Mesenchymal stem cell (in vitro differentiated cells and primary cell): Measurements from ENCODE around the gene CELF5.

Experiments used
- DNase-seq: peaks from one replicate; pipeline ENCODE4 v3.0.0-alpha.2; 2013
- H2AFZ ChIP-seq: one replicate; pipeline ENCODE4 v1.6.1; 2013; ENCODE audit warnings: low read depth, mild to moderate bottlenecking, control low read depth, inconsistent platforms, low read length, moderate library complexity
- H2AK5ac ChIP-seq: 2 replicates; pipeline ENCODE4 v1.6.1; 2013; ENCODE audit warnings: low read length, moderate library complexity, mild to moderate bottlenecking, inconsistent platforms; ENCODE audit not compliant: severe bottlenecking
- H2BK120ac ChIP-seq: one replicate; pipeline ENCODE4 v1.6.1; 2013; ENCODE audit warnings: low read depth, mild to moderate bottlenecking, inconsistent platforms, low read length, moderate library complexity
- H2BK12ac ChIP-seq, 2 experiments: one replicate each; pipeline ENCODE4 v1.6.1; 2013; ENCODE audit warnings: inconsistent platforms in 2 of 2, low read length in 2 of 2, mild to moderate bottlenecking in 2 of 2, moderate library complexity in 2 of 2, control low read depth in 1 of 2
- H2BK15ac ChIP-seq: one replicate; pipeline ENCODE4 v1.6.1; 2013; ENCODE audit warnings: mild to moderate bottlenecking, low read depth, inconsistent platforms; ENCODE audit not compliant: poor library complexity, severe bottlenecking
- H2BK5ac ChIP-seq: 2 replicates; pipeline ENCODE4 v1.6.1; 2013; ENCODE audit warnings: low read depth, mild to moderate bottlenecking, low read length, control low read depth, inconsistent platforms; ENCODE audit not compliant: poor library complexity, severe bottlenecking
- H3K14ac ChIP-seq, 2 experiments: one replicate each; pipeline ENCODE4 v1.6.1; 2013; ENCODE audit warnings: inconsistent platforms in 2 of 2, low read length in 2 of 2, control low read depth in 1 of 2, mild to moderate bottlenecking in 1 of 2, moderate library complexity in 1 of 2
- H3K18ac ChIP-seq, 2 experiments: one replicate each; pipeline ENCODE4 v1.6.1; 2013; ENCODE audit warnings: inconsistent platforms in 2 of 2, low read length in 2 of 2, control low read depth in 1 of 2, low read depth in 1 of 2, mild to moderate bottlenecking in 1 of 2
- H3K23ac ChIP-seq, 2 experiments: one replicate each; pipeline ENCODE4 v1.6.1; 2013; ENCODE audit warnings: inconsistent platforms in 2 of 2, low read length in 2 of 2, mild to moderate bottlenecking in 2 of 2, moderate library complexity in 2 of 2, control low read depth in 1 of 2
- H3K27ac ChIP-seq: 2 replicates; pipeline ENCODE4 v1.5.1; 2013; ENCODE audit warnings: mild to moderate bottlenecking, moderate library complexity, low read length, control low read depth, inconsistent platforms; ENCODE audit not compliant: poor library complexity, severe bottlenecking
- H3K27me3 ChIP-seq, 2 experiments: 2 replicates each; pipeline versions ENCODE4 v1.6.1 to v1.7.0; 2013; ENCODE audit warnings: low read length in 2 of 2, mild to moderate bottlenecking in 2 of 2, moderate library complexity in 2 of 2, control low read depth in 1 of 2, inconsistent platforms in 1 of 2; ENCODE audit not compliant: control insufficient read depth in 1 of 2, insufficient read depth in 1 of 2
- H3K36me3 ChIP-seq, 2 experiments: 2 replicates each; pipeline versions ENCODE4 v1.6.1 to v1.7.0; 2013; ENCODE audit warnings: low read length in 2 of 2, control low read depth in 1 of 2, inconsistent platforms in 1 of 2, low read depth in 1 of 2, mild to moderate bottlenecking in 1 of 2; ENCODE audit not compliant: insufficient read depth in 2 of 2, control insufficient read depth in 1 of 2
- H3K4ac ChIP-seq, 2 experiments: one replicate each; pipeline ENCODE4 v1.6.1; 2013; ENCODE audit warnings: inconsistent platforms in 2 of 2, low read length in 2 of 2, mild to moderate bottlenecking in 2 of 2, moderate library complexity in 2 of 2, control low read depth in 1 of 2, low read depth in 1 of 2
- H3K4me1 ChIP-seq: 2 replicates; pipeline ENCODE4 v1.6.1; 2013; ENCODE audit warnings: low read depth, low read length, control low read depth; ENCODE audit not compliant: control insufficient read depth, insufficient read depth
- H3K4me2 ChIP-seq: 2 replicates; pipeline ENCODE4 v1.6.1; 2013; ENCODE audit warnings: low read length, mild to moderate bottlenecking, inconsistent platforms; ENCODE audit not compliant: poor library complexity, severe bottlenecking
- H3K4me3 ChIP-seq, 2 experiments: 2 replicates each; pipeline versions ENCODE4 v1.5.1 to v1.7.0; 2013; ENCODE audit warnings: low read length in 2 of 2, mild to moderate bottlenecking in 2 of 2, control low read depth in 1 of 2, low read depth in 1 of 2; ENCODE audit not compliant: insufficient read depth in 1 of 2
- H3K79me1 ChIP-seq: replicated peaks from 2 replicates; pipeline ENCODE4 v1.6.1; 2013; ENCODE audit warnings: mild to moderate bottlenecking, control low read depth, low read length, inconsistent platforms; ENCODE audit not compliant: poor library complexity, severe bottlenecking
- H3K9ac ChIP-seq: 2 replicates; pipeline ENCODE4 v1.7.0; 2013; ENCODE audit warnings: mild to moderate bottlenecking, low read length, moderate library complexity
- H3K9me3 ChIP-seq: 2 replicates; pipeline ENCODE4 v1.7.0; 2013; ENCODE audit warnings: mild to moderate bottlenecking, low read length; ENCODE audit not compliant: control insufficient read depth
- H4K8ac ChIP-seq: one replicate; pipeline ENCODE4 v1.6.1; 2013; ENCODE audit warnings: inconsistent platforms, mild to moderate bottlenecking, low read length, moderate library complexity
- H4K91ac ChIP-seq: one replicate; pipeline ENCODE4 v1.6.1; 2013; ENCODE audit warnings: mild to moderate bottlenecking, low read length, inconsistent platforms
- WGBS: methylation state at CpG from one replicate; pipeline ENCODE4 v1.1.7; 2013; ENCODE audit warnings: mixed read lengths; 5-methylcytosine and 5-hydroxymethylcytosine counted together

The CELF5 gene

DNA sequence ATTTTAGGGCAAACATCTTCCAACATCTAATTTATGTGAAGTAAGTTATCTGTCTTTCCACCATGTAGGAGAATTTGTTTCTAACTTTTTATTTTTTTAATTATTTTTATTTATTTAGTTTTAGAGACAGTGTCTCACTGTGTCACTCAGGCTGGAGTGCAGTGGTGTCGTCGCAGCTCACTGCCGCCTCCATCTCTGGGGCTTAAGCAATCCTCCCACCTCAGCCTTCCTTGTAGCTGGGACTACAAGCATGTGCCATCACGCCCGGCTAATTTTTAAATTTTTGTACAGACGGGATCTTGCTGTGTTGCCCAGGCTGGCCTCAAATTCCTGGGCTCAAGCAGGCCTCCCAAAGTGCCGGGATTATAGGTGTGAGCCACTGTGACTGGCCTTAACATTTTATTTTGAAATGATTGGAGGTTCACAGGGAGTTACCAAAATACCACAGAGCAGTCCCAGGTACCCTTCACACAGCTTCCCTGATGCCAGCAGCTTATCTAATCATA is 58.8 kb downstream of the CELF5 start:
- H3K9me3 ChIP-seq = no peaks in the 10 kb centered on the region
- H3K36me3 ChIP-seq = no peaks in the 10 kb centered on the region
- H3K4me1 ChIP-seq = peaks cover 13% of the 10 kb centered on the region
- H2BK15ac ChIP-seq = no peak overlapping the region
- no peak overlapping the region for H3K23ac ChIP-seq
- no peak overlapping the region for H3K14ac ChIP-seq
- no peak overlapping the region for H3K9ac ChIP-seq
- H3K27me3 ChIP-seq = peaks cover 52 to 80% of the 10 kb centered on the region in 2 experiments
- no peak overlapping the region for H2AFZ ChIP-seq
- no peak overlapping the region for H2BK12ac ChIP-seq
- WGBS = 85% methylated on average over 7 of the region's 7 CpGs
- H2BK120ac ChIP-seq = no peak overlapping the region
- H3K79me1 ChIP-seq = no peaks in the 10 kb centered on the region
- DNase-seq = no peak
- no peak overlapping the region for H3K27ac ChIP-seq
- H2BK5ac ChIP-seq = no peak overlapping the region
- H3K4me2 ChIP-seq = no peak overlapping the region
- no peak overlapping the region for H4K8ac ChIP-seq
- no peak overlapping the region for H3K4me3 ChIP-seq
- no peak overlapping the region for H3K4ac ChIP-seq
- H3K18ac ChIP-seq = no peak overlapping the region
- H4K91ac ChIP-seq = no peak overlapping the region
- no peak overlapping the region for H2AK5ac ChIP-seq

GRCh38 chr19:3283886-3284657 is 59.6 kb downstream of the CELF5 start:
- no peak overlapping the region for H3K4me3 ChIP-seq
- no peaks in the 10 kb centered on the region for H3K9me3 ChIP-seq
- peak overlapping the region; percentile 48 for H3K4me2 ChIP-seq
- H3K9ac ChIP-seq = no peak overlapping the region
- H3K18ac ChIP-seq = no peak overlapping the region
- H3K27me3 ChIP-seq = peaks cover 47 to 79% of the 10 kb centered on the region in 2 experiments
- H2AK5ac ChIP-seq = no peak overlapping the region
- peaks cover 12% of the 10 kb centered on the region for H3K4me1 ChIP-seq
- H2BK15ac ChIP-seq = no peak overlapping the region
- no peaks in the 10 kb centered on the region for H3K79me1 ChIP-seq
- H2BK12ac ChIP-seq = no peak overlapping the region
- H3K14ac ChIP-seq = no peak overlapping the region
- no peak overlapping the region for H3K23ac ChIP-seq
- no peaks in the 10 kb centered on the region for H3K36me3 ChIP-seq
- no peak overlapping the region for H4K91ac ChIP-seq
- H3K4ac ChIP-seq = no peak overlapping the region
- no peak overlapping the region for H3K27ac ChIP-seq
- H2BK120ac ChIP-seq = no peak overlapping the region
- no peak for DNase-seq
- H2AFZ ChIP-seq = no peak overlapping the region
- WGBS = 82% methylated on average over 16 of the region's 17 CpGs
- no peak overlapping the region for H2BK5ac ChIP-seq
- H4K8ac ChIP-seq = no peak overlapping the region

GRCh38 chr19:3284759-3285646 is 60.5 kb downstream of the CELF5 start:
- Histone ChIP-seq H3K79me1 (no peaks in the 10 kb centered on the region), H3K9ac (no peak overlapping the region), H4K91ac (no peak overlapping the region), H3K18ac (peak overlapping the region in 1 of 2 experiments; percentile 65), H3K27me3 (peaks cover 43 to 77% of the 10 kb centered on the region in 2 experiments), H3K4me2 (peak overlapping the region; percentile 48), H3K23ac (no peak overlapping the region), H2AFZ (no peak overlapping the region), H3K4me1 (peaks cover 13% of the 10 kb centered on the region), H3K27ac (no peak overlapping the region), H3K9me3 (no peaks in the 10 kb centered on the region), H3K14ac (peak overlapping the region in 1 of 2 experiments; percentile 50), H3K4ac (no peak overlapping the region), H2BK15ac (no peak overlapping the region), H3K36me3 (no peaks in the 10 kb centered on the region), H2BK12ac (no peak overlapping the region), H3K4me3 (peak overlapping the region in 1 of 2 experiments; percentile 10), H2AK5ac (no peak overlapping the region), H2BK5ac (no peak overlapping the region), H2BK120ac (no peak overlapping the region), H4K8ac (peak overlapping the region; percentile 57)
- DNase-seq = peak; percentile 76
- 6% methylated on average over 33 of the region's 38 CpGs for WGBS

GRCh38 chr19:3285647-3286176 is 61.3 kb downstream of the CELF5 start:
- Histone ChIP-seq H3K4me3 (peak overlapping the region in 1 of 2 experiments; percentile 22), H2BK5ac (no peak overlapping the region), H3K36me3 (no peaks in the 10 kb centered on the region), H3K18ac (no peak overlapping the region), H3K27ac (no peak overlapping the region), H3K27me3 (peaks cover 42 to 76% of the 10 kb centered on the region in 2 experiments), H2BK120ac (no peak overlapping the region), H3K9ac (no peak overlapping the region), H2AK5ac (no peak overlapping the region), H2BK15ac (no peak overlapping the region), H3K4me1 (peaks cover 16% of the 10 kb centered on the region), H3K9me3 (no peaks in the 10 kb centered on the region), H3K4me2 (peak overlapping the region; percentile 52), H2BK12ac (no peak overlapping the region), H3K14ac (no peak overlapping the region), H4K8ac (no peak overlapping the region), H2AFZ (no peak overlapping the region), H3K79me1 (no peaks in the 10 kb centered on the region), H3K23ac (no peak overlapping the region), H3K4ac (no peak overlapping the region), H4K91ac (no peak overlapping the region)
- 5% methylated on average over 37 of the region's 40 CpGs for whole genome bisulfite sequencing
- DNase-seq = no peak
